CD4-positive, alpha-beta T cell treated with Interleukin-6 at 100 ng/mL for 8 hours (primary cell): ENCODE data around the gene ADAMTS3.

Source experiments
- DNase-seq: peaks from one replicate; pipeline ENCODE4 v3.0.0-alpha.2; 2020; ENCODE audit warnings: mixed read lengths, low spot score

Gene ADAMTS3

DNA sequence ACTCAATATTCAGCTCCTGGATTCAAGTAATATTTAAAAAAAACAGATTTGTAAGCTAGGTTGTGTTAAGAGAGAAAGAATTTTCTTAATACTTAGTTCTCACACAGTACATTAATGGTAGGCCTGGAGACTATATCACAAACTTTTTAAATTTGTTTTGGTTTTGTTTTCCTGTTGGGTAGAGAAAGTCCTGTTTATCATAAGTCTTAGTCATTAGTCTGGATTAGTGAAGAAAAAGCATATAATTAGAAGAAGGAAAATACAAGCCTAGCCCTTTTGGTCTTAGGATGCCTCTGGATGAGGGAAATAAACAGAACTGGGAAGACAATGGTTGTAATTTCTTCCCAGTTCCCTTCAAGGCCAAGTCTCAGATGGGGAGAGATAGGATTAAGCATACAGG, 163.6 kb downstream of the ADAMTS3 start:
- DNase-seq: no peak

DNA sequence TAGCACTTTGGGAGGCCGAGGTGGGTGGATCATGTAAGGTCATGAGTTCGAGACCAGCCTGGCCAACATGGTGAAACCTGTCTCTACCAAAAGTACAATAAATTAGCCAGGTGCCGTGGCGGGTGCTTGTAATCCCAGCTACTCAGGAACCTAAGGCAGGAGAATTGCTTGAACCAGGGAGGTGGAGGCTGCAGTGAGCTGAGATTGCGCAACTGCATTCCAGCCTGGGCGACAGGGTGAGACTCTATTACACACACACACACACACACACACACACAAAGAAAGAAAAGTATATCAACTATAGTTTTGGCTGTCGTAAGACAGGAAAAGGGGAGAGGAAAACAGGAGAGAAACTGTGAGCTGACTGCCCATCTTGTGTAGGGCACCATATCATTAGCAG, 171.7 kb downstream of the ADAMTS3 start:
- no peak for DNase-seq

DNA sequence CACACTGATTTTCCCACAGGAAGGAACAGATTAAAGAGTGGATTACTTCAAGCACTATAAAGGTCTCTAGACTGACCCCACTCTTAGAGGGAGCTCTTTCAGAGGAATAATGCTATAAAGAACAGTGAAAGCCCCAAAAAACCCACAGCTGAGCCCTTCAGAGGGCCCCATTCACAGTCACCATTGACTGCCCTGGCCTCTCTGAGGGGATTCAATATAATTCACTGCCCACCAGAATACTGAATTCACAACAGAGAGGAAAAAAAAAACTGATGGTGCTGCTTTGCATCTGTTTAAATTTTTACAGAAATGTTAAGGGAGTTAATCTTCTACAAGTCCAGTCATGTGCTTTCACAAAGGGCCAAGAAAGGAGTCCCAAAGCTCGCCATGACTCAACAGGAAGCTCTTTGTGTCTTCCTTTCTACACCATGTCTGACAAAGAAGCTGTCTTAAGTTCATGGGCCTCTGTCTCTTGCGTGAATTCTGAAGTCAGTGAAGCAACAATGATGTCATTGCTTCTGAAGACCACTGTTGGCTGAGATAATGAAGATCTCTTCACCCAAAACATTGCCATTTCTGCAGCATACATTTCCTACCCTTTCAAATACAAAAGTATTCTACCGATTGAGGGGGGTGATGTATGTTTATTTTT, 174.9 kb downstream of the ADAMTS3 start:
- no peak for DNase-seq

DNA sequence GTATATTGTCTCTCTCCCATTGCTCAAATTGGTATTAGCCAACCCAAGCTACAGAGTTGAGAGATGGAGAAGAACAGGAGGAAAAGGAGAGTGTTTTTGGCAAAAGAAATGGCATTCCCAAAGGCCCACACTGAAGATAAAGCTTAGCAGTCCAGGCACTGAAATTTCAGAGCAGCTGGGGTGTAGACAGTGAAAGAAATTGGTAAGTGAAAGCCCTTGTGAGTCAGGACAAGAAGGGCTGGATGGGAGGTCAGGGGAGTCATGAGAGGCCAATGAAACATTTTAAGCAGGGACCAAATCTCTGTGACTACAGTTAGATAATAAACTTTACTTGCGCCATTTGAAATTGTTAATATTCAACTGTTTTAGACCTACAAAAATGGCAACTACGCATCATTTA, 177.7 kb downstream of the ADAMTS3 start:
- no peak for DNase-seq

GRCh38 chr4:72390409-72390808, 178.6 kb downstream of the ADAMTS3 start:
- DNase-seq: no peak

GRCh38 chr4:72388521-72388920, 180.5 kb downstream of the ADAMTS3 start:
- no peak for DNase-seq

DNA sequence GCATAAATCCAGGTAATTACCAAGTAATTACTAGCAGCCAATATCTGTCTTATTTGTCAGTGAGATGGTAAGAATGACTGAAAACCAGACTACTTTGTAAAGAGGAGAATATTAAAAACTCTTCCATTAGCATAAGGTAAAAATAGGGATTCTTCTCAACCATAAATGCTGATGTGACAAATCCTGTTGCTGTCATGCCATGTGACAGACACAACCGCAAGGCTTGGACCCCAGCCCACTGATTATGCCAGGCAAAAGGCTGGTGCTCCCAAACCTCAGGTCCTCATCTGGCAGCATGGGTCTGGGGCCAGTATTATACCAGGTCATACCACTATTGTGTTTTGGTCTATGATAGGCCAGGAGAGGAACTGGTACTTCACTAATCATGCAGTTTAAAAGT, 181.1 kb downstream of the ADAMTS3 start:
- DNase-seq: no peak

GRCh38 chr4:72383439-72383838, 185.6 kb downstream of the ADAMTS3 start:
- DNase-seq: no peak

DNA sequence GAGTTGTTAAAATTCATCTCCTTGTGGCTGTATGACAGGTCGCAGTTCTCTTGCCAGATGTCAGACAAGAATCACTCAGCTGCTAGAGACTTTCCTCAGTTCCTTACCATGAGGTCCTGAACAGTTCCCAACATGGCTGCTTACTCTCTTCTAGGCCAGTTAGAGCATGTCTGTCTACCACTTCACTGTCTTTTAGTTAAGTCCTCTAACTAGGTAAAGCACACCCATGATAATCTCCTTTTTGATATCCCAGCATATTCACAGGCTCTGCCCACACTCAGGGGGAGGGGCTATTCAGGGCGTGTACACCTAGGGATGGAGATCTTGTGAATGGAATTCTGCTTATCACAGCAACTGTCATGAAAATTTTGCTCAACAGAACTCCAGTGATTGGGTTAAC, 190.1 kb downstream of the ADAMTS3 start:
- DNase-seq: no peak

- DNase-seq: no peak
Observed at GRCh38 chr4:72377491-72378194, 191.4 kb downstream of the ADAMTS3 start.

GRCh38 chr4:72376901-72377300, 192.1 kb downstream of the ADAMTS3 start:
- no peak for DNase-seq

DNA sequence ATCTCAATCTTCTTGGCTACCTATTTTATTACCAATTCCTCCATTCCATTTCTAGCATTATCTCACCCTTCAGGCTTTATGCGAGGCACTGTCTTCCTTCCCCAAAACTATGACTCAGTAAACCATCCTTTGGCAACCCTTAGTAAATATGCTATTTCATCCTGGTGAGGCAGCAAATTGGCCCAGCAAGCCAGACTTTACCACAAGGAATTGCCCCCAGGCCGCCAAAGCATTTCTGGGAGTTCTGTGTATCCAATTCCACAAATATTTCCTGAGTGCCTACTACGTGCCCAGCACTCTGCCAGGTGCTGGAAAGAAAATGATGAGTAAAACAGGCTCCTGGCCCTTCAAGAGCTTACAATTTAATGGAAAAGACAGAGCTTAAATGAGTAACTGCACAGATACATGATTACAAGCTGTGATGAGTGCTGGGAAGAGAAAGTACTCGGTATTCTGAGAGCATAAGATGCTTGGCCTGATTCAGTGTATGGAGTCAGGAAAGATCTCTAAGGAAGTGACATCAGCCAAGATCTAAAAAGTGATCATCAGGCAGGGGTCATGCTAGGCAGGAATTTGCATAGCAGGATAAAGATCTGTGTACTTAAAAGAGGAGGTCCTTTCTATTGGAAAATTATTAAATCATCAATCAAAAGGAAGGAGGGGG, 193.8 kb downstream of the ADAMTS3 start:
- DNase-seq: no peak

DNA sequence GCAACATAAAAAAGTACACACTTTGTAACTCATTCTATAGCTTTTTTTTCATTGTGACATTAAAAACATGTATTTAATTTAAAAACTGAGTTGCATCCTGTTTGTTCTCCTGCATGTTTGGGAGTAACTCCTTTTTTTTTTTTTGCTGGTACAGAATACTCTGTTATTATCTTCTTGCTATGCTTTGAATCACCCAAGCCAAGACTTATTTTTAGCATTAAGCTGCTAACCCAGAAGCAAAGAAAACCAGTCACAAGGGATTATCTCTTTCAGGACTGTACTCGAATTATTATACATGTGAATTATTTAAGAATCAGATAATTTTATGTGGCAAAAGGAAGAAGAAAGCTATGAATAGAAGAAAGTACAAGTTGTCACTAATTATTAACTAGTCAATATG, 194.9 kb downstream of the ADAMTS3 start:
- no peak for DNase-seq

DNA sequence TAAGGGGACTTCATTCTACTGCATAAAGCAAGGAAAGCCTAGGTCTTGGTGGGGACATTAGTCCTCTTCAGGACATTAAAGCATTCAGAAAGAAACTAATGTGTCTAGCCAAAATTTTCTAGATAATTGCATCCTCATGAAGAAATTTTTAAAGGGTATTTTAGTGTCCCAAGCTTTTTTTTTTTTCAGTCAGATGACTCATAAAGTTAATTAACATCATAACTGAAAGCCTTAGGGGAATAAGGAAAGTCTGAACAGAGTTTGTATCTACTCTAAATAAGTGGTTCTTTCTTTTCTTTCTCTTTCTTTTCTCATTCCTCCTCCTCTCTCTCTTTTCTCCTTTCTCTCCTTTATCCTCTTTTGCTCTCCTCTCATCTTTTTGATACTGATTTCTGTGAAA, 202.4 kb downstream of the ADAMTS3 start:
- no peak for DNase-seq

- DNase-seq: no peak
Observed at GRCh38 chr4:72365981-72366380, 203.0 kb downstream of the ADAMTS3 start.

GRCh38 chr4:72365016-72365415, 204.0 kb downstream of the ADAMTS3 start:
- DNase-seq: no peak

- no peak for DNase-seq
Observed at GRCh38 chr4:72360075-72360474, 208.9 kb downstream of the ADAMTS3 start.

DNA sequence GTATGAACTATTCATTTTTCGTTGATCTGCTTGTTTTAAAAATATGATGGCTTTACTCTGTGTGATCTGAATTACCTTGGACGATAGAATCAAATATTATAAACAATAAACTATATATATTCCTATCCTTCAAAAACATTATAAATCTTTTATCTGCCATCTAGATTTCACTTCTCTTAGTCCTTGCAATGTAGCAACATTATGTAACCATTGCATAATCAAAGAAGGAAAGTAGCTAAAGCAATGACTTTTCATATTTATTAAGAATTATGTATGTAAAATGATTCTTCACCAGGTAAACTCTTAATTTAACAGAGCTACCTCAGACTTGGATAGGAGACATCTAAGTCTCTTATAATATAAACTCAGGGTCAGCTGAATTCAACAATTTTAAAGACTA, 210.5 kb downstream of the ADAMTS3 start:
- no peak for DNase-seq

DNA sequence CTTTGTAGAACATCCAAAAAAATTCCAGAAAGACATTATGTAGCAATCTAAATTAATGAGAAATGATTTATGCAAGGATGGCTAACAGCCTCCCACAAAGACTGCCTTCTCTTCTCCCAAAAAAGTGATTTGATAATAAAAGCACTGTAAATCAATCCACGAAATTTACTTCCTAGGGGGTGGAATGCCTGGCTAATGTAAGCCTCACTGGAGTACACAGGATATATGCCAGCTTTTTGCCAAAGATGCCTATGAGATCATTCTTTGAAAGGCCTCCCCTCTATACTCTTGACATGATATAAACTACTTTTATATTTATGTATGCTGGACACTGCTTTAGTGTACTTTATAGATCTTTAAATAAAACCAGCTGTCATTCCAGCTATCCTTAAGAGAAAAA, 211.1 kb downstream of the ADAMTS3 start:
- DNase-seq: no peak

GRCh38 chr4:72352711-72353110, 216.3 kb downstream of the ADAMTS3 start:
- DNase-seq: no peak

GRCh38 chr4:72351521-72351920, 217.5 kb downstream of the ADAMTS3 start:
- no peak for DNase-seq

DNA sequence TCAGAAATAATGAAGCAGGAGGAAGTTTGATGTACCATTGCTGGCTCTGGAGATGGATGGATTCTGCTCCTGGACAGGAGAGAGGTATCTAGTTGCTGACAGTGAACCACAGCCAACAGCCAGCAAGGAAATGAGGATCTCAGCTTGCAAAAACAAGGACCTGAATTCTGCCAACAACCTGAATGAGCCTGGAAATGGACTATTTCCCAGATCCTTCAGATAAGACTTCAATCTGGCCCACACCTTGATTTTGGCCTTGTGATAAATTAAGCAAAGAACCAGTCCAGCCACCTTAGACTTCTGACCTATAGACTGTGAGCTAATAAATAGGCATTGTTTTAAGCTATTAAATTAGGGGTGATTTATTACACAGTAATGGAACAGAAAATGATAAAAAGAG, 220.3 kb downstream of the ADAMTS3 start:
- DNase-seq: no peak

DNA sequence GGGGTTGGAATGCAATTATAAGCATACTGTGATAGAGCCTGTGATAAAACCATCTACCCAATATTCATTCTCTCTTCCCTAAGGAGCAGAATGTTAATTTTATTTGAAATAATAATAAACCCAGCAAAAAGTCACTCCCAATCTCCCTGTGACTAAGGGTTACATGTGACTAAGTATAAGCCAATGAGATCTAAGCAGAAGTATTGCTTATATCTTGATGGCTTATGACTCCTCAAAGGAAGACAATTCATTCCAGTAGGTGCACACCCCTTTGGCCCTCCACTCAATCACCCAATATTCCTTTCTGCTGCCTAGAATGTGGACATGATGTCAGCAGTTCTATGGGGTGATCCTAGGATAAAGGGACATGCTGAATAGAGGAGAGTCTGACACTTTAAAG, 224.6 kb downstream of the ADAMTS3 start:
- no peak for DNase-seq

GRCh38 chr4:72341432-72341820, 227.6 kb downstream of the ADAMTS3 start:
- DNase-seq: no peak
